ENCODE results near the gene C1orf74. TPM values are rescaled to one million over a fixed set of nuclear protein-coding genes. Genes with fewer than 3 reads are reported as not detected.

The C1orf74 gene
- total RNA-seq, 1 experiment from 2014 or later, result 5.7 TPM

- DNase-seq (no peak), ATAC-seq (no peak)
- Histone ChIP-seq H2AFZ (ENCODE audit: low read length) (no peak overlapping the region), H3K9me3 (ENCODE audit: low read length) (no peaks in the 10 kb centered on the region), H3K79me2 (ENCODE audit: low read length) (peaks cover 43% of the 10 kb centered on the region), H3K4me2 (ENCODE audit: low read length) (peak overlapping the region; percentile 81), H3K27me3 (ENCODE audit: low read length) (no peaks in the 10 kb centered on the region), H3K9ac (ENCODE audit: low read length) (no peak overlapping the region), H3K36me3 (ENCODE audit: low read depth, low read length) (peaks cover 49% of the 10 kb centered on the region), H3K4me3 (ENCODE audit: low read length) (no peak overlapping the region), H3K9me2 (replicated peaks; ENCODE audit: low read length) (no peaks in the 10 kb centered on the region), H4K20me1 (ENCODE audit: low read length) (no peaks in the 10 kb centered on the region), H3K4me1 (ENCODE audit: insufficient read depth, low read length) (peaks cover 49% of the 10 kb centered on the region), H3K27ac (ENCODE audit: low read length) (no peak overlapping the region), H3F3A (ENCODE audit: low read length, unreplicated experiment) (no peaks in the 10 kb centered on the region)
- intact Hi-C loops (cut with micrococcal nuclease), result no loop called here
- CTCF ChIA-PET, result no interaction called here
- POLR2A ChIA-PET (ENCODE audit: unreplicated experiment), result interaction anchor here (0.7 kb wide), 1 partner anchor 9 kb away, joined by 15 read pairs; no protein-coding TSS in a partner anchor
- BruUV-seq (replicated peaks), result no TSS peak
- TF ChIP-seq CTCF (conservative IDR thresholded peaks at IDR 0.05; ENCODE audit: low read depth, low read length) (no peak), EZH2phosphoT487 (IDR thresholded peaks at IDR 0.05; ENCODE audit: borderline replicate concordance, low read length) (no peak)
Measured at GRCh38 chr1:209830722-209831121, 46.4 kb upstream of the C1orf74 start.

GRCh38 chr1:209829716-209830115 is 45.4 kb upstream of the C1orf74 start:
- H3K9me3 ChIP-seq (ENCODE audit: low read length), result no peaks in the 10 kb centered on the region
- intact Hi-C loops (cut with micrococcal nuclease), result loop anchor here (10.0 kb wide), 1 partner anchor 405 kb away; the partner anchor contains the start of gene SERTAD4
- no peak overlapping the region for H3K27ac ChIP-seq (ENCODE audit: low read length)
- BruUV-seq (replicated peaks), result no TSS peak
- peaks cover 43% of the 10 kb centered on the region for H3K79me2 ChIP-seq (ENCODE audit: low read length)
- H3K4me1 ChIP-seq (ENCODE audit: insufficient read depth, low read length), result peaks cover 59% of the 10 kb centered on the region
- peaks cover 5% of the 10 kb centered on the region for H3F3A ChIP-seq (ENCODE audit: low read length, unreplicated experiment)
- ChIA-PET POLR2A (ENCODE audit: unreplicated experiment) (no interaction called here), CTCF (no interaction called here)
- H3K27me3 ChIP-seq (ENCODE audit: low read length), result no peaks in the 10 kb centered on the region
- H2AFZ ChIP-seq (ENCODE audit: low read length), result no peak overlapping the region
- H4K20me1 ChIP-seq (ENCODE audit: low read length), result no peaks in the 10 kb centered on the region
- no peak overlapping the region for H3K9ac ChIP-seq (ENCODE audit: low read length)
- TF ChIP-seq EZH2 (IDR thresholded peaks at IDR 0.05; ENCODE audit: low read length, unreplicated experiment) (no peak), EZH2phosphoT487 (IDR thresholded peaks at IDR 0.05; ENCODE audit: borderline replicate concordance, low read length) (no peak), CTCF (conservative IDR thresholded peaks at IDR 0.05; ENCODE audit: low read depth, low read length) (no peak)
- peak overlapping the region; percentile 62 for H3K4me3 ChIP-seq (ENCODE audit: low read length)
- peak overlapping the region; percentile 81 for H3K4me2 ChIP-seq (ENCODE audit: low read length)
- no peaks in the 10 kb centered on the region for H3K9me2 ChIP-seq (replicated peaks; ENCODE audit: low read length)
- DNase-seq (peak; percentile 26), ATAC-seq (no peak)
- peaks cover 39% of the 10 kb centered on the region for H3K36me3 ChIP-seq (ENCODE audit: low read depth, low read length)

Measured in PC-3 (cell line).